Neural cell (in vitro differentiated cells): ENCODE data around the gene AXIN1. TPM values are rescaled to one million over a fixed set of nuclear protein-coding genes. Genes with fewer than 3 reads are reported as not detected.

Experiments
- H2AFZ ChIP-seq: fragments of 200-600, 300-800 bp; sonication (generic), shearing (Covaris generic); 2 replicates; pipeline ENCODE4 v1.6.0; 2014; ENCODE audit warnings: low read depth, mild to moderate bottlenecking, antibody characterized with exemption, low read length, moderate library complexity
- H3F3A ChIP-seq: fragments of 200-600 bp; shearing (Covaris generic); 2 replicates; pipeline ENCODE4 v1.6.1; 2016; ENCODE audit warnings: mild to moderate bottlenecking, moderate library complexity, mixed read lengths, antibody characterized with exemption, low read length; ENCODE audit not compliant: insufficient read depth, poor library complexity, severe bottlenecking
- H3K27ac ChIP-seq: fragments of 200-600, 300-800 bp; sonication (generic), shearing (Covaris generic); 2 replicates; pipeline ENCODE4 v1.5.1; 2014; ENCODE audit warnings: mild to moderate bottlenecking, low read length, moderate library complexity
- H3K27me3 ChIP-seq: fragments of 300-800, 200-600 bp; sonication (generic), shearing (Covaris generic); 2 replicates; pipeline ENCODE4 v1.6.0; 2014; ENCODE audit warnings: mild to moderate bottlenecking, low read depth, low read length, moderate library complexity; ENCODE audit not compliant: insufficient read depth
- H3K36me3 ChIP-seq: fragments of 300-800, 200-600 bp; sonication (generic), shearing (Covaris generic); 2 replicates; pipeline ENCODE4 v1.5.1; 2014; ENCODE audit warnings: mild to moderate bottlenecking, antibody characterized with exemption, low read length, moderate library complexity; ENCODE audit not compliant: insufficient read depth
- H3K4me2 ChIP-seq: fragments of 300-800, 200-600 bp; sonication (generic), shearing (Covaris generic); 2 replicates; pipeline ENCODE4 v1.6.0; 2014; ENCODE audit warnings: mild to moderate bottlenecking, low read length
- H3K4me3 ChIP-seq: fragments of 300-800, 200-600 bp; sonication (generic), shearing (Covaris generic); 2 replicates; pipeline ENCODE4 v1.5.1; 2014; ENCODE audit warnings: mild to moderate bottlenecking, low read length, moderate library complexity
- H3K79me2 ChIP-seq: fragments of 200-600 bp; shearing (Covaris generic); replicated peaks from 2 replicates; pipeline ENCODE4 v1.6.0; 2014; ENCODE audit warnings: mild to moderate bottlenecking, low read length, moderate library complexity; ENCODE audit not compliant: insufficient read depth
- H3K9ac ChIP-seq: fragments of 300-800, 200-600 bp; sonication (generic), shearing (Covaris generic); 2 replicates; pipeline ENCODE4 v1.6.1; 2016; ENCODE audit warnings: mild to moderate bottlenecking, low read length, mixed read lengths
- H3K9me2 ChIP-seq: fragments of 200-600 bp; shearing (Covaris generic); 2 replicates; pipeline ENCODE4 v1.6.1; 2016; ENCODE audit warnings: mild to moderate bottlenecking, low read length, mixed read lengths; ENCODE audit not compliant: insufficient read depth
- H3K9me3 ChIP-seq: fragments of 200-600, 300-800 bp; sonication (generic), shearing (Covaris generic); 2 replicates; pipeline ENCODE4 v1.6.1; 2016; ENCODE audit warnings: mild to moderate bottlenecking, mixed run types, low read length, moderate library complexity, mixed read lengths
- H4K20me1 ChIP-seq: fragments of 200-600 bp; shearing (Covaris generic); 2 replicates; pipeline ENCODE4 v1.6.1; 2016; ENCODE audit warnings: mild to moderate bottlenecking, mixed run types; ENCODE audit not compliant: insufficient read depth
- CTCF ChIP-seq: fragments of 450-650 bp; IDR thresholded peaks from 2 replicates; pipeline ENCODE4 v1.5.1; 2014; ENCODE audit warnings: antibody characterized with exemption, mild to moderate bottlenecking, moderate library complexity; ENCODE audit not compliant: poor library complexity, severe bottlenecking
- EZH2 ChIP-seq: fragments of 200-600, 300-800 bp; shearing (Covaris generic), sonication (generic); IDR thresholded peaks from 2 replicates; pipeline ENCODE4 v1.6.1; 2014; ENCODE audit warnings: antibody characterized with exemption, low read length, borderline replicate concordance, mild to moderate bottlenecking; ENCODE audit not compliant: insufficient read depth, poor library complexity, severe bottlenecking
- MXI1 ChIP-seq: fragments of 450-650 bp; conservative IDR thresholded peaks from 2 replicates; pipeline ENCODE4 v1.6.1; 2014; ENCODE audit warnings: antibody characterized with exemption, mild to moderate bottlenecking; ENCODE audit not compliant: poor library complexity, severe bottlenecking
- POLR2AphosphoS5 ChIP-seq: IDR thresholded peaks from 2 replicates; pipeline ENCODE4 v1.6.1; 2012
- RAD21 ChIP-seq: fragments of 450-650 bp; conservative IDR thresholded peaks from 2 replicates; pipeline ENCODE4 v1.6.1; 2014; ENCODE audit warnings: antibody characterized with exemption, mild to moderate bottlenecking, moderate library complexity
- REST ChIP-seq: IDR thresholded peaks from 2 replicates; pipeline ENCODE4 v1.6.1; 2012; ENCODE audit warnings: borderline replicate concordance
- TAF1 ChIP-seq: IDR thresholded peaks from 2 replicates; pipeline ENCODE4 v1.6.1; 2012; ENCODE audit warnings: low read depth
- polyA plus RNA-seq: library from polyadenylated mRNA; depleted of rRNA; stranded (reverse); fragments of >200 nt; gene quantifications from 2 replicates; pipeline ENCODE4 v1.2.3, GENCODE V29; 2014

The AXIN1 gene
- polyA plus RNA-seq, 1 donor from 2014 or later: 30.5 TPM

GRCh38 chr16:281660-282255 lies 70.8 kb downstream of the AXIN1 start:
- no peaks in the 10 kb centered on the region for H3F3A ChIP-seq
- H3K36me3 ChIP-seq: peaks cover 4% of the 10 kb centered on the region
- no peak overlapping the region for H3K4me2 ChIP-seq
- H3K27me3 ChIP-seq: peaks cover 12% of the 10 kb centered on the region
- H2AFZ ChIP-seq: no peak overlapping the region
- H3K27ac ChIP-seq: no peak overlapping the region
- no peaks in the 10 kb centered on the region for H3K79me2 ChIP-seq
- no peaks in the 10 kb centered on the region for H3K9me2 ChIP-seq
- H3K9ac ChIP-seq: peak overlapping the region; percentile 82
- TF ChIP-seq REST (no peak), RAD21 (no peak), POLR2AphosphoS5 (no peak)
- H3K9me3 ChIP-seq: no peaks in the 10 kb centered on the region
- no peaks in the 10 kb centered on the region for H4K20me1 ChIP-seq
- peak overlapping the region; percentile 86 for H3K4me3 ChIP-seq

- Histone ChIP-seq H3K9me3 (no peaks in the 10 kb centered on the region), H3K9ac (peak overlapping the region; percentile 82), H3K79me2 (no peaks in the 10 kb centered on the region), H3K4me3 (peak overlapping the region; percentile 86), H3F3A (no peaks in the 10 kb centered on the region), H3K27ac (no peak overlapping the region), H3K27me3 (peaks cover 17% of the 10 kb centered on the region), H3K36me3 (no peaks in the 10 kb centered on the region), H2AFZ (peak overlapping the region; percentile 56), H3K9me2 (no peaks in the 10 kb centered on the region), H3K4me2 (peak overlapping the region; percentile 78), H4K20me1 (no peaks in the 10 kb centered on the region)
- TF ChIP-seq REST (no peak), MXI1 (no peak), CTCF (no peak), RAD21 (no peak), TAF1 (no peak), EZH2 (no peak), POLR2AphosphoS5 (no peak)
These were observed 71.4 kb downstream of the AXIN1 start for GRCh38 chr16:280991-281659.
